SK-MEL-5 (cell line): Measurements from ENCODE around the gene PRR29. TPM values are rescaled to one million over a fixed set of nuclear protein-coding genes. Genes with fewer than 3 reads are reported as not detected.

ENCODE experiments used
- DNase-seq: peaks from one replicate; pipeline ENCODE4 v3.0.0-alpha.2; 2016; ENCODE audit warnings: low read depth, low spot score
- in situ Hi-C: cut with HindIII; loops from 2 replicates; pipeline ENCODE4 v1.10.0; 2016; ENCODE audit warnings: low sequenced_read_pairs, high pct_unique_total_duplicates, low pct_unique_long_range_greater_than_20kb
- polyA plus RNA-seq, 2 experiments: library from polyadenylated mRNA; depleted of rRNA; stranded (reverse); fragments of >200 nt; gene quantifications; 2 replicates each; pipeline ENCODE4 v1.2.3, GENCODE V29; 2015
- total RNA-seq: library from RNA; depleted of rRNA; stranded (reverse); fragments of >200 nt; shearing (Covaris generic); gene quantifications from 2 replicates; pipeline ENCODE4 v1.2.3, GENCODE V29; 2014; rRNA removed

Gene PRR29
- total RNA-seq = 0.13 TPM in 1 of 2 replicates, not detected in the other
- 0.61 TPM in 1 of 2 replicates, not detected in the other for polyA plus RNA-seq (2015; cell fraction: cytosol; rRNA removed)
- polyA plus RNA-seq (2015; cell fraction: nucleus; rRNA removed) = 0.34 and 4.0 TPM in 2 replicates

DNA sequence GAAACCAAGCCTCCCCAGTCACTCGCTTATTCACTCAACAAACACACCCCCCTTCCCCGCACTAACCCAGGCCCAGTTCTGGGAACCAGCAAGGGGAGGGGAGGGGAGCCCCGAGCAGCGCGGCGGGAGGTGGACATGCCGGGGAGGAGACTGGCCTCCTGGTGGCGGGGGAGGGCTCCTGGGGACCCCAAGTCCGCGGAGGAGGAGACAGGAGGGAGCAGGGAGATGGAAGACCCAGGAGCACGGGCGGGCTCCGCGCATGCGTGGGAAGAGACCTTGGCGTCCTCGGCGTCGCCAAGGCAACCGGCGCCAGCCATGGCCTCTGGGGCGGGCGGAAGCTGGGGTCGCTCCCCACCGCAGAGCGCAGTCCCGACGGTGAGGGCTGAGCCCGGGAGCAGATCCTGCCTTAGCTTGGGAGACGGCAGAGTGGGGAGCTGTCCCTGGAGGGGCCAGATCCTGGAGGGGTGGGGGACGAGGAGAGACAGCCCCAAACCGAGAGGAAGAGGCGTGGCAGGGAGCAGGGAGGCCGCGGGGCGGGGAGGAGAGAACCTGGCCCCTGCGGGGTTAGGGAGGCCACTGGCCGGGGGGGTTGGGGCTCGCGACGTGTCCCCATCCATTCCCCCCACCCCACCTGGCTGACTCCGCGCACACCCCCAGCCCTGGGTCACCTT lies at the start of gene PRR29:
Gene PRR29, plus strand, starts transcription at position 302 of the 671 bp plus-strand sequence. Its CDS starts 14 bp downstream, at position 316.
- in situ Hi-C loops = no loop called here

DNA sequence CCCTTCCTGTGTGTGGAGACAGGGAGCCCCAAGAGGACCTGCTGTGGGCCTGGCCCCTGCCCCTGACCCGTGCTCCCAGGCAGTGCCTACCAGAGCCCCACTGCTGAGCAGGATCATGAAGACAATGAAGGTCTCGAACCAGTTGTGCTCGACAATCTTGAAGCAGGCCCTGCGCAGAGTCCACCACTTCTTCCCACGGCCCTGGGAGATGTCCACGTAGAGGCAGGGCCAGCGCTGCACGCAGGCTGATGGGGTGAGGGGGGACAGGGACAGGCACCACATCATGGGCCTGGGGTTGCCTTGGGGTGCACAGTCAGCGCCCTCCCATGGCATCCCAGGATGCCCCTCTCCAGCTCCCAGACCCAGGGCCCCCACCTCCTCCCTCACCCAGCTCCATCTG lies 49.6 kb upstream of the PRR29 start:
- no peak for DNase-seq
- in situ Hi-C loops = no loop called here

More for the DNA sequence above, at the start of gene PRR29:
- peak; percentile 68 for DNase-seq

DNA sequence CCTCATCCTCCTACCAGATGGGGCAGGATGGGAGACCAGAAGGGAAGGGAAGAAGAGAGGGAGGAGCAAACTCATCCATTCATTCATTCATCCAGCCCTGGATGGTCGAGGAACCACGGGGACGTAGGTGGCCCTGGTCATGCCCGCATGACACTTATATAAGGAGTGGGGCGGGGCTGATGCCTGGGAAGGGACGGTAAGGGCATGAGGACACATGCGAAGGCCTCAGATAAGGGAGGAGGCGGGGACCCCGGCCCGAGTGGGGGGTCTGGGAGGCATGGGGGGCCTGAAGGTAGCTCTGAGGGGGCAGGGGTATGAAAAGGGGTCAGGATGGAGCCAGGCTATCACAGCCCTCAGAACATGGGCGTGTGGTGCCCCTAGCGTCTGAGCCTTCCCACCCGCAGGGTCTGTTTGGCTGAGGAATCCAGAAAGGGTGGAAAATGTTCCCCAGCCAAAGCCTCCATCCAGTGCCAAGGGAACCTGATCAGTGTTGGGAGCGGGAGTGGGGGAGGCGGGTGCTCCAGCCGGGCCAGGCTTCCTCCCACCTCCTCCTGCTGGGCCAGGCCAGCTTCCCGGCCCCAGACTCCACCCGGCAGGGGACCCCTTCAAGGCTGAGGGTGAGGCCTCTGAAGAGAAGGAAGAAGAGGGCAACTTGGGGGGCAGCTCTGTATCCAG lies 48.4 kb upstream of the PRR29 start:
- no peak for DNase-seq
- in situ Hi-C loops = no loop called here

GRCh38 chr17:63950940-63951907 lies 46.9 kb upstream of the PRR29 start:
- no peak for DNase-seq
- in situ Hi-C loops = no loop called here

- no peak for DNase-seq
- in situ Hi-C loops = no loop called here
Measured at GRCh38 chr17:63954402-63955063, 43.6 kb upstream of the PRR29 start.

- no peak for DNase-seq
- in situ Hi-C loops = no loop called here
Measured at GRCh38 chr17:63955232-63955631, 42.9 kb upstream of the PRR29 start.

DNA sequence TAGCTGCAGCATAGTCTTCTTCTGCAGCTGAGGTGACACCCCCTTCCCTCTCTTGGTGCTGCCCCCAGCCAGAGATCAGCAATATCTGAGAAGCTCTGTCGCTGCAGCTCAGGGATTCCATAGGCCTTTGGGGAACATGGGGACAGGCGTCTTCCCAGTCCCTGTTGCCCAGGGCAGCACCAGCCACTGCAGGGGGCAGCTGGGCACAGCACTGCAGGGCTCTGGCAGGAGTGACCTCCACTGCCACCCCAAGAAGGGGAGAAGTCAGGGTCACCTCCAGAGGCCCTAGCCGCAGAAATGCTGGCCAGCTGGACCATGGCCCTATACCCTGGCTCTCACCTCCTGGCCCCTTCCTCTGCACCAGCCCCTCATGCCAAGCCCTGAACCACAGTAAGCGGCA lies 42.4 kb upstream of the PRR29 start:
- in situ Hi-C loops = no loop called here
- DNase-seq = no peak

DNA sequence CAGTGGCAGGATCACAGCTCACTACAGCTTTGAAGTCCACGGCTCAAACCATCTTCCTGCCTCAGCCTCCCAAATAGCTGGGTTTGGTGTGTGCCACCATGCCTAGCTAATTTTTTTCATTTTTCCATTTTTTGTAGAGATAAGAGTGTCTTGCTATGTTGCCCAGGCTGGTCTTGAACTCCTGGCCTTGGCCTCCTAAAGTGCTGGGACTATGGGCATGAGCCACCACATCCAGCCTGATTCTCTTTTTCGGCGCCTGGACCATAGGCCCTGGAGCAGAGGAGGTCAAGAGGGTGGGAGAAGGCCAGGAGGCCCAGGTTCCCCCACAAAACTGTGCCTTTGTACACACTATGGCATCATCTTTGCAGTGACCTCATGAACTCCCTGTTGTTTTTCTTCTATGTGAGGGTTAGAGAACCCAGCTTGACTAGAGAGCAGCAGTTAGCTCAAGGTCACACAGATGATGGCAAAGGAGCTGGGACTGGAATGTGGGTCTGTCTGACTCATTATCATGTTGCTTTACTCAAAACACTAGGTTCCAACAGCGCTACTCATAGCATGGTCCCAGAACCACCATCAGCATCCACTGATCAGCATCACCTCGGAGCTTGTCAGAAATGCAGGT lies 41.7 kb upstream of the PRR29 start:
- in situ Hi-C loops = no loop called here
- DNase-seq = no peak

GRCh38 chr17:63960006-63960405 lies 38.1 kb upstream of the PRR29 start:
- in situ Hi-C loops = no loop called here
- no peak for DNase-seq

DNA sequence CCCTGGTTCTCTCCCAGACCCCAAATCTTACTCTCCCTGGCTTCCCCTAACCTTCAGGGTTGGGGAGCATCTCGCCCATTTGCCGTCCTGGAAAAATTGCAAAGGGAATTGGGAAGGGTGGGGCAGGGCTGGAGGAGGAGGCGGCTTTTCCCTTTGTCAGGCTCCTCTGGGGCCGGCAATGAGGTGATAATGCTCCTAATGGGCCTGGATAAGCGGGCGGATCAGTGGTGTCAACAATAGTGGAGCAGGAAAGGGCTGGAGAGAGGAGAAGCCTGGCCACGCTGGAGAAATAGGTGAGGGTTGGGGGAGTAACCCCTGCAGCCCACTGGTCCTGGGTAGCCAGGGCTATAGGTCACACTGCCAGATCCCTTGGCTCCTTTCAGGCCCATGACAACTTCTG lies 37.7 kb upstream of the PRR29 start:
- in situ Hi-C loops = no loop called here
- DNase-seq = no peak

DNA sequence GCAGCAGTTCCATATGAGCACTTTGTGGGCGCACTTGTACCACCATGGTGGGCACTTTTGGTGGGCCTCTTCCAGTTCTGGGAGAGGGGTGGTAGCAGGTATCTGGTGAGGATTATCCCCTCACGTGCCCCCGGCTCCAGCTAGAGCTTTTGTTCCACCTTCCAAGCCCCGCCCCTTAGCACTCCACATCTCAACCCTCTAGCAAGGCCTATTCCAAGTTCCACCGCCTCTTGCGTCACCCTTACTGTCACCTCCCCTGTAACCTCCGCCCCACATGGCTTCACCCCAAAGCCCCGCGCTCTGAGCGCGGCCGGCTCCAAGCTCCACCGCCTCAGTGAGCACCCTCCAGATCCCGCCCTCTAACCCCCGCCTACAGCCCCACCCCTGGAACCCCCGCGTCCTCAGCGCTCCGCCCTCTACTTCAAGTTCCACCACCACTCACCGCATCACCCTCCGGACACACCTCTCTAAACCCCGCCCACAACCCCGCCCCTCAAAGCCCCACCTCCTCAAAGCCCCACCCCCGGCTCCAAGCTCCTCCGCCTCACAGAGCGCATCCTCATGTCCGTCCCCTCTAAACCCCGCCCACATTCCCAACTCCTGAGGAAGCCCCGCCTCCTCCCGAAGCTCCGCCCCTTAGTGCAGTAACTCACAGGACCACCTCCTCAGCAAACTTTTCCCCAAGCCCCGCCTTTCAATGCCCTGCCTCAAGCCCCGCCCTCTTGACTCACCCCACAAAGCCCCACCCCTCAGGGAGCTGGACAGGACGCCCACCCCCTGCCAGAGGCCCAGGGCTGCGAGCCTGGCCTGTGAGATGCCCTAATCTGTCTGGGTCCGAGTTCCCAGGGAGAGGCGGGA lies 36.6 kb upstream of the PRR29 start:
- in situ Hi-C loops = no loop called here
- peak; percentile 79 for DNase-seq

- no peak for DNase-seq
Measured at GRCh38 chr17:63962298-63962744, 35.8 kb upstream of the PRR29 start.

DNA sequence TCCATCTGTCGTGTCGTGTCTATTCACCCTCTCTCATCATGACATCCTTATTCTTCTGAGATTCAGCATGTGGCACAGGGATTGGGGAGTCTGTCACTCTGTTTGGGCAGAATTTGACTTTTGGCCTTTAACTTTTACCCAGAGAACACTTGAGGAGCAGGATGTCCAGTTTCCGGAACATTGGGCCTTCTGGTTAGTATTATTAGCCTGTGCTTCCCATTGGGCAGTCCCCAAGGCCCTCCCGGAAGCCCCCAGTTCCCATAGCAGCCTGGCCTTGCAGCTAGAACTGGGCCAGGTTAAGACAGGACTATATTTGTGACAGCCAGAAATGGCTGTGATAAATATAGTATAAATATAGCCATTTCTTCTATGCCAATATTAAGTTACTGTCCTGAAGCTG lies 35.0 kb upstream of the PRR29 start:
- no peak for DNase-seq
- in situ Hi-C loops = no loop called here

More at GRCh38 chr17:63962298-63962744, 35.8 kb upstream of the PRR29 start:
- in situ Hi-C loops = no loop called here

DNA sequence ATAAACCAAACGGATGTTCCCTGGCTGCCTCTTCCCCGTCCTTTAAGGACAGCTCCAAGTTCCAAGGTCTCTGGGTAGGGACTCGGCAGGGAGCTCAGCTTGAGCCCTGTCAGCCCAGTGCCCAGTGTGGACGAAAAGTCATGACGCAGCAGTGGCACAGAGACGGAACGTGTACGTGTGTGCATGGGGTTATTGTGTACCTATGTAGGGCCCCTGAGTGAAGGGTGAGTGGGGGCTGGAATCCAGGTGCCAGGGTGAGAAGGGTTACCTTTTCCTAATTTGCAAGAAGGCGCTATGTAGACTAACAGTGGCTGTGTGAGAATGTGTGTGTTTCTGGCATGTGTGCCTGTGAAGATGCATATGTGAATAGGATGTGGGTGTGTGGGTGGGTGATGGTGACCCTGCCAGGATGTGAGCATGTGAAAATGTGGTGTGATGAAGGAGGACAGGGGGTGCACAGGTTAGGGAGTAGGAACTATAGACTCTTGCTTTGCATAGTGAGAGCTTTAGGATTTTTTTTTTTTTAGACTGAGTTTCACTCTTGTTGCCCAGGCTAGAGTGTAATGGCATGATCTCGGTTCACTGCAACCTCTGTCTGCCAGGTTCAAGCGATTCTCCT lies 31.4 kb upstream of the PRR29 start:
- in situ Hi-C loops = no loop called here
- no peak for DNase-seq

DNA sequence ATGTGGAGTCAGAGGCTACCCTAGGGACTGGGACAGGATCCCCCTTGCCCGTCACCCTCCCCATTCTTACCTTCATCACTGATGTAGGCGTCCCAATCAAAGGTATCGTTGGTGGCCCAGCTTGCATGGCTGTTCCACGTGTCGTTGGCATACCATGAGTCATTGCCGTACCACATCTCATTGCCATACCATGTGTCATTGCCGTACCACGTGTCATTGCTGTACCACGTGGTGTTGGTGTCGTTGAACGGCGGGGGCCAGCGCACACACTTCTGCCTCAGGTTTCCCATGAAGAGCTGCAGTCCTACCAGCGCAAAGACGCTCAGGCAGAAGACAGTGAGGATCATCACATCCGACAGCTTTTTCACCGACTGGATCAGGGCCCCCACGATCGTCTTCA lies 30.2 kb upstream of the PRR29 start:
- in situ Hi-C loops = no loop called here
- no peak for DNase-seq

DNA sequence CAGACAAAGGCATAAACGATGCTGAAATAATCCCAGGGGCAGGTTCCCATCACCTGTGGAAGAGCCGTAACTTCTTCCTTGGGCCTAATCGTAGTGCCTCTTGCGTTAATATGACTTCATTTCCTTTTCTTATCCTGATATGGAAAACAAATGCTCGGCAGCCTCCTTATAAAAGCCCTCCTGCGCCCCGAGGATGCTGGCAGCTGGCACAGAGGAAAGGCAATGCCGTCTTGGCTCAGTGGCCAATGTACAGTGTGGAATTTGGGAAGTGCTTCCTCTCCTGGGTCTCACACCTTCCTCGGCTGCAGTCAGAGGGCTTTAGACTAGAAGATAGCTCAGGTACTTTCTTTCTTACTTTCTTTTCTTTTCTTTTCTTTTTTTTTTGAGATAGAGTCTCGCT lies 28.9 kb upstream of the PRR29 start:
- in situ Hi-C loops = no loop called here
- no peak for DNase-seq
